HPDE6-E6E7 (cell line): ENCODE measurements around the gene ENTR1.
"Not testable (repeated sequence)": the region's sequence is repeated elsewhere in the genome, so short reads cannot be mapped to it uniquely, and the experiment has no call there.

Experiments
- DNase-seq: peaks from one replicate; pipeline ENCODE4 v3.0.0; 2011; ENCODE audit warnings: missing footprints; ENCODE audit errors: extremely low spot score

Gene ENTR1

DNA sequence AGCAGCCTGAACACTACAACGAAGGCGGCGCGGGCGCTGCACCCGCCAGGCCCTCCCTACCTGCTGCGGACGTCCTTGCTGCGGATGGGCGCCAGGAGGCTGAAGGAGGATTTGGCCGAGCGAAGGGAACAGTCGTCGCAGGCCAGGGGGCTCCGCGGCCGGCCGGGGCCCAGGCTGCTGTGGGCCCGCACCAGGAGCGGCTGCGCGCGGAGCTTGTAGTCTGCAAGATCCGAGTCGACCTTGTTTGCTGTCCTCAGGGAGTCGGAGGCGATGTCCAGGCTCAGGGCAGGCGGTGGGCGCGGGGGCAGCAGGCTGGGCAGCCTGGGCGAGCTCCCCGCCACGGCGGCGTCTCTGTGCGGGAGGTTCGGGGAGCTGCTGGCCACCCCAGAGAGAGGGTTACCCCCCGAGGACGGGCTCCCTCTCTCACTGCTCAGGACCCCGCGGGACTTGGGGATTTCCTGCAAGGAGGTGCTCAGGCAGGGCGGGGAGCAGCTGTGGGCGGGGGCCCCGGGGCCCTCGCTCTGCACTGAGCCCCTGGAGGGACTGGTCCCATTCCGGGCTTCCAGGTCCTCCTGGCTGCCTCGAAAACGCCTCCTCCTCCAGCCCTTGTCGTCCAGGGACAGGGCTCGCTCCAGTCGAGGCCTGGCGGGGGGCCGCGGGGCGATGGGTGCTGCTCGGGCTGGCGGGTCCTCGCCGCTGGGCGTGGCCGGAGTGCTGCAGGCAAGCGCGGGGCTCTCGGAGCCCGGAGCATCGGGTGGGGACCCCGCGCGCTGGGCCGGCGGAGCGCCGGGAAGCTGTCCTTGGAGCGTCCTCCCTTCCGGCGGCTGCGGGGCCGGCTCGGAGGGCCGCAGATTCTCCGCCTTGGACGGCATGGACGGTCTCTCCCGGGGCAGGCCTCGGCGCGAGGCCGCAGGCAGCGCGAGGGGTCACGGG, 28.4 kb upstream of the ENTR1 start:
- DNase-seq, result peak; percentile 29

DNA sequence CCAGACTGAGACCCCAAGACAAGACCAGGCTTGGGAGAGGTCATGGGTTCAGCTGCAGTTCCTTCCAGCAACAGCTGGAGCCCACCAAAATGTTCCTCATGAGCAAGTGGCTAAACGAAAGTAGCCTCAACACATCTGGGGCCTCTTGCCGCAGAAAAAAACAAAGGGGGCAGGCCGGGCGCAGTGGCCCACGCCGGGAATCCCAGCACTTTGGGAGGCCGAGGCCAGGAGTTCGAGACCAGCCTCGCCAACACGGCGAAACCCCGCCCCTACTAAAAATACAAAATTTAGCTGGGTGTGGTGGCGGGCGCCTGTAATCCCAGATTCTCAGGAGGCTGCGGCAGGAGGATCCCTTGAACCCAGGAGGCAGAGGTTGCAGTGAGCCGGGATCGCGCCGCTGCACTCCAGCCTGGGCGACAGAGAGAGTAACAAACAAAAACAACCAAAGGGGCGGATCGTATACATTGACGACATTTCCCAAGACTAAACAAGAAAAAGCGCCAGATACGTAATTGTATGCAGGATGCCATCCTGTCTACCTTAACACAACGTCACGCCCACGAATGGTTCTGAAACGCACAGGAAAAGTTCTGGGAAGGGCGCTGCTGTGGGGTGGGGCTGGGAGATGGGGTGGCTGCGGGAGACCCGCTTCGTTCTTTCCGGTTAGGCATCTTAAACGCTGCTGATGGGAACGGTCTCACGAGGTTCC, 27.6 kb upstream of the ENTR1 start:
- no peak for DNase-seq

DNA sequence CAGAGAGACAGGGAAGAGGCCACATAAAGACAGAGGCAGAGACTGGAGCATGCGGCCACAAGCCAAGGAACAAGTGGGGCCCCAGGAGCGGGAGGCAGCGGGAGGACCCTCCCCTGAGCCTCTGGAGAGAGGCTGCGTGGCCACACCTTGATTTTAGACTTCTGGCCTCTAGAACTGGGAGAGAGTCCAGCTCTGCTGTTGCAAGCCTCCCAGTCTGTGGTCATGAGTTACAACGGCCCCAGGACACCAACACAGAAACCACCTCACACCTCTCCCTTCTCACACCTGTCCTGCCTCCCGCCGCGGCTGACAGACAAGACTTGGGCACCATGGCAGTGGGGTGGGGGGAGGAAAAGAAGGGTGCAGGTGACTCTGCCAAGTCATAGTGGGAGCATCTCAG, 27.0 kb upstream of the ENTR1 start:
- DNase-seq, result no peak

DNA sequence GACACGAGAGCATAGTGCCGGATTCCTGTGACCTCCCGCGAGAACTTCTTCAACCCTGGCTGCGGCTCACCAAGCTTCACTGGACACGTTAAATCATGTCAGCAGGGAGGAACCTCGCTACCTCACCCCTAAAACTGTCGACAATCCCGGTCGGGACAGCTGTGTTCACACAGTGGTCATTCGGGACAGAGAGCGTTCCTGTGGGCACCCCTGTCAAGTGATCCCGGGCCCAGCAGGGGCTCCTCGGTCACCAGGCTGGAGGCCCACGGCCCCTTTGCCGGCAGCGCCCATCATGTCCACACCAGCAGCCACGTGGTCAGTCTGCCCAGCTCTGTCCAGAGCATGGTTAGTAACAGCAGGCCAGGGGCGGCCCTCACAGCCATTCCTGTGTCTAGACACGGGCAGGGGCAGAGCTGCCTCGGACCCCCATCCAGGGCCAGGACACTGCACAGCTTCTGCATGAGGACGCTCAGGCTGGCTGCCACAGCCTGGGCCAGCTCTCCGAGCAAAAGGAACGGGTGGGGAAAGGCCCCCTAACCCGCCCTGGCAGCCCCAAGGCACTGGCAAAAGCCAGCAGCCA, 25.7 kb upstream of the ENTR1 start:
- DNase-seq, result no peak

DNA sequence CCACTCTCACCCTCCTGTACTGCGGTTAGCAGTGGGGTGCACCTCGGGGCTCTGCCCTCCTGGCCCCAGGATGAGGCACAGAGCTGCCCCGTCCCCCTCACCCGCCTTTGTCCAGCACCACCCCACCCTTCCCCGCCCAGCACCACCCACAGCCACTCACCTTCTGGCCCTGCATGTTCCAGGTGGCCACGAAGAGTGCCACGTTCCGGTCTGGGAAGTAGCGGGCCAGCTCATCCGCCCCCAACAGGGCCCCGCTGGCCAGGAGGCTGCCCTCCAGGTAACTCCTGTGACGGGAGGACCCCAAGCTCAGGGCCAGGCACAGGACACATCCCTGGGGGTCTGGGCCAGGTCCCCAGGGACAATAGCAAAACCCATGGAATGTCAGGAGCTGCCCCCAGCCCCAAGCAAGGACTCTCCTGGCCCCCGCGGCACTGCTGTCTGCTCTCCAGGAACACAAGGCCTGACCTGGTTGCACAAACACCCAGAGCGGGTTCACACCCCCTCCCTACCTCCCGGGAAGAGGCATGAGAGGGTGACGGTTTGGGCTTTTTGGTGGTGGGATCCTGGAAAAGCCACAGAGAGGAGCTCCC, 24.3 kb upstream of the ENTR1 start:
- DNase-seq, result no peak

DNA sequence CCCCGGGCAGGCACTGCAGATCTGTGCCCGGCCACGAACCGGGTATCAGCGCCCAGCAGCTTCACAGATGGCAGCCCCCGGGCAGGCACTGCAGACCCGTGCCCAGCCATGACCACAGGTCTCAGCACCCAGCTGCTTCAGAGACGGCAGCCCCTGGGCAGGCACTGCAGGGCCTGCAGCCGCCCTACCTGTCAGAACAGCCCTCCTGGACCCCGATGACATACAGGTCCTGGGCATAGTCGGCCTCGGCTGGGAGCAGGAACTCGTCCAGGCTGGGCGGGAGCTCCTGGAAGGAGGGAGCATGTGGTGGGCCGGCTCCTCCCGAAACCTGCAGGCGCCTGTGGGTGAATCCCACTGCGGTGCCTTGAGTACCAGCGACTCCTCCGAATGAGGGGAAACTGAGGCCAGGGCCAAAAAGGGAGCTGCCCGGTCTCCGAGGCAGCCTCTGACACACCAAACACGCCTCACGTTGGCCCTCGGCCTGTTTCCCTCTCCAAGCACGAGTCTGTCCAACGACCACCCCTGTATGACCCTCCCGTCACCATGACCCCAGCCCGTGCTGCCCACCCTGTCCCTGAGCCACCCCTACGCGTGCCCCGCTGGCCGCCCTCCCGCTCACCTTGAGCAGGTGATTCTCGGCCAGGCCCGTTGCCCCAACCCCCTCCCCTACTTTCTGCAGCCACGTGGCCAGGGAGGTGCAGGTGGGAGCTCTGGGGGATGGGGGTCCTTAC, 23.6 kb upstream of the ENTR1 start:
- DNase-seq, result no peak

DNA sequence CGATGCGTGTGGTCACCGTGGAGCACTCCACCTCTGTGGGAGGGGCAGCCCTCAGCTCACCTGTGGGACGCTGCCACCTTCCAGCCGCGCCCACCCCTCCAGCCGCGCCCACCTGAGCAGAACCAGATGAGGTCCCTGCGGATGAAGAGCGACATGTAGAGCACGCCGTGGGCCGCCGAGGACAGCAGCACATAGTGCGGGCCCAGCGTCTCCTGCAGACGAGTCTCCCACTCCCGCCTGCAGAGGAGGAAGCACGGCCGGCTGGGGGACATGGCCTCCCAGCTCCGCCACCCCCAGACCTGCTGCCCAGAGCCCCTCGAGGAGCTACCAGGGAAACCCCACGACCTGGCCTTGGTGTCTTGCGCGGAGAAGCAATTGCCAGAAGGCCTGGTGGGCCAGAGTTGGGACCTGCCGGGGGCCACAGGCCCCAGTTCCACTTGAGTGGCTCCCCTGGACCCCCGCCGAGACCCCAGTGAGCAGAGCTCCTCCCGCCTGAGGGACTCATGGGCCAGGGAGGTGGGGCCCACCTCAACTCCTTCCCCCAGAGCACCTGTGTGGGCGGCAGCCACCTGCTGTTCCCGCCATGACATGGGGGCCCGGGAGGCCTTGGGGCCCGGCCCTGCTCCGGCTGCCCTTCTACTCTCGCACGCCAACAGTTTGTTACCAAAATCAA, 22.8 kb upstream of the ENTR1 start:
- DNase-seq, result no peak

DNA sequence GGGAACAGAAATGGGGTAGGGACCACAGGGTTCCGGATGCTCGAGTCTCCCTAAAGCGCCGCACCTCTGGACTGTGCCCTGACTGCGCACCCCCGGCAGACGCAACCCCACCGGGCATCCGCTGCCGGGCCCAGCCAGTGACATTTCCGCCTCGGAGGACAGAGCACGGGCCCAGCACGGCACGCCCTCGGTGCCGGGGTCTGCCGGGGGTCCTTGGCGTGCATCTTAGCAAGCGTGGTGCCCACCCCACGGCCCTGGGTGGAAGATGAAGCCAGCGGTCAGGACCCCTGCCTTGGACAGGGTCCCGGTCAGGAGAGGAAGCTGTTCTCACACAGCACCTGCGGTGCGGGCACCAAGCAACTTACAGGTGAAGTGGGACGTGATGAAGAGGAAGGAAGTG, 22.2 kb upstream of the ENTR1 start:
- DNase-seq, result no peak

DNA sequence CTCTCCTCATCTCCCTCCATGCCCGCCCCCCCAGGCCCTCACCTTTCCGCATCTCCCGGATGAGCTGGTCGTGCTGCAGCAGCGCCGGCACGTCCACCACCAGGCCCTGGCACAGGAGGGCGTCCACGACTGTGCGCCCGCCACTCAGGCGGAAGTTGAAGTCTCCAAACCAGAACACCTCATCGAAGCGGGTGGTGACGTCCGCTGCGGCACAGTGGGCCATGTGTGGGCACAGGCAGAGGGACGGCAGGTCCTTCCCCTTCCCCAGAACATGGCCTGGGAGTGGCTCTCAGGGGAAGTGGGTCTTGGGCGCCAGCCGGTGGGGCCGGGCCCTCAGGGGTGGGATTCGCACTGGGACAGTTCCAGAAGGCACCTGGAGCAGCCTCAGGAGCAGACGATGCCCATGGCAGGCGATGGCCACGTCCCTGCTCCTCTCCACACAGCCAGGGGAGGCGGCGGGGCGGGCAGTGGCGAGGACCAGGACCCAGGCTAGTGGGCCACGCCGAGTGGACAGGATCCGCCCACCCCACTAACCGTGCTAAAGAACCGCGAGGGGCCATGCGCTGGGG, 21.5 kb upstream of the ENTR1 start:
- no peak for DNase-seq

DNA sequence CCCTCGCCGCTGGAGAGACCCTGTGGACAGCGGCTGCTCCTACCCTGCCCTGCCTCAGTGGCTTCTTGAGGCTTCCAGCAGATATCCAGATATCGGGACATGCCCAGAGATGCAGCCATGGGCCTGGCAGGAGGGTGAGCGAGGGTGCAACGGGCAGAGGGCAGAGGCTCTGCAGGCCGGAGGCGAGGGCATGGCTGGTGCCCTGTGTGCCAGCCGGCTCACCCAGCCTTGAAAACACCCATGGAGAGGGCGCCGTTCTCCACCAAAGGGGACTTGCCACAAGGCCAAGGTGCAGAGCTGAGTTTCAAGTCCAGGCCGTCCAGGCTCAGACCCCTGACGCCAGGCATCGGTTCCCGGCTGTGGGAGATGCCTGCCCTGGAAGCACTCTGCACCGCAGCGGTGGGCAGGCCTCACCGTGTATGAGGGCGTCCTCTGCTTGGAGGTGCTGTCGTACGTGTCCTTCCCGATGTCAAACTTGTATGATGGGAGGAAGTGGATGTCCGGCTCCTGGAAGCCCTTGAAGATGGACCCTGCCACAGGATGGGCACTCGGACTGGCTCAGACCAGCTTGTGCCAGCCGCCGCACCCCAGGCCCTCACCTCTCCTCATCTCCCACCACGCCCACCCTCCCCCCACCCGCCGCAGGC, 20.3 kb upstream of the ENTR1 start:
- DNase-seq, result no peak

DNA sequence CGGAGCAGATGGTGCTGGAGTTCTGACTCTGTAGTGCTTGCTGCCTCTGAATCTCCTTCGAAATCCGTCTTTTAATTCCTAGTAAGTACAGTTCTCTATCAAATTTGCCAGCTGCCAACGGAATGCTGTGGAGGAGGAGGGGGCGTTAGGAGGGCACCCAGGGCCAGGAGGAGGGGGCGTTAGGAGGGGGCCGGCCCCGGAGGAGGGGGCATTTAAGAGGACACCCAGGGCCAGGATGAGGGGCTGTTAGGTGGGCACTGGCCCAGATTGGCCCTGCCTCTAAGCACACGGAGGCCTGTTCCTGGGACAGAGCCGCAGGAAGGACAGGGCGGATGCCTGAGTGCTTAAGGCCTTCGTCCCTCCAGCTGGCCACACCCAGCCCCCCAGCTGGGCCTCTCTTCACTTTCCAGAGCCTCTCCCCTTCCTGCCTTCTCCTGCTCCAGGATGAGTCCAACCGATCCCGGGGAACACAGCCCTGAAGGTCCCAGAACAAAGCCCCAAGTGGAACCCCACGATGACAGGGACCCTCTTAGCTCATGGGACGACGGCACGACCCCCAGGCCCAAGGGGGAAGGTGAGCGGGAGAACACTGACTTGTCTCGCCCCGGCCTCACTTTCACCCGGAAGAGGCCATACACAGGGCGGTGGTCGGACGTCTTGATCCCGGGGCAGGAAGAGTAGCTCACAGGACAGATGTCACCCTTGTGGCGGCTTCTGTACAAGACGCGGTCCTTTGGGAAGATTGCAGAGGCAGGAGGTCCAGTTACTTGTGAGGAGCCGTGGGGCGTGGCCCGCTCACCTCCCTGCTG, 19.5 kb upstream of the ENTR1 start:
- no peak for DNase-seq

DNA sequence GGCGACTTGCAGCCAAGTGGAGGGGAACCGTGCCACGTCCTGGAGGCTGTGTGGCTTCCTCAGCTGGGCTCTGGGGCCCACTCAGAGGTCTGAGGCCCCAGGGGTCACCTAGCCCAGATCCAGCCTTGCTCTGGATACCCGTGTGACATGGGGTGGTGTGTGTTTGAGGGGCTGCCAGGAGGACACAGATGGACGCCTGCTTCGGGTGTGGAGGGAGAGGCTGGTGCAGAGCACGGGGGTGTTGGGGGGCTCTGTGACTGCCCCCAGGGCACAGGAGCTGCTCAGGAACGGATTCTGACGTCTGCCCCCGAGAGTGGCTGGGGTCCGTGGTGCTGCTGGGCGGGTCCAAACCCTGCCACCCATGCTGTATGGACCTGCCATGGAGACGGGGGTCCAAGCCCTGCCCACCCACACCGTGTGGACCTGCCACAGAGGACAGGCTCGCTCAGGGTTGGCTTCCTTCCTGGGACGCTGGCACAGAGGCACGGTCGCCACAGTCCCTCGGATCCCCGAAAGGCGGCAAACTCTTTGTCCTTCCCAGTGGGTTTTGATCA, 18.7 kb upstream of the ENTR1 start:
- no peak for DNase-seq

DNA sequence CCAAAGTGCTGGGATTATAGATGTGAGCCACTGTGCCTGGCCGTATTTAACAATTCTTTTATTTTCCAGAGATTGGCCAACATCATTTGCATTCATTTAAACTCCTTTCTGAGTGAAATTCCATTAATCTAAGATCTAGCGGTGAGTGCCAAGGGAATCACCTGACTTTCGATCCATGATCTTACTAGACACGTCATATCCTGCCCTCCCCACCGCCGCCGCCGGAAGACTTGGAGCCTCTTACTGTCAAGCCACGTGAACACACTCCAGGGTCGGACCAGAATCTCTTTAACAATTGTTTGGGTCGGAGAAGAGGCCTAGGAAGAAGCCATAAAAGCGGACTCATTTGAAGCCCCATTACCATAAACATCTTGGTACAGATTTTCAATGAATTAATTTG, 16.4 kb upstream of the ENTR1 start:
- DNase-seq, result no peak

DNA sequence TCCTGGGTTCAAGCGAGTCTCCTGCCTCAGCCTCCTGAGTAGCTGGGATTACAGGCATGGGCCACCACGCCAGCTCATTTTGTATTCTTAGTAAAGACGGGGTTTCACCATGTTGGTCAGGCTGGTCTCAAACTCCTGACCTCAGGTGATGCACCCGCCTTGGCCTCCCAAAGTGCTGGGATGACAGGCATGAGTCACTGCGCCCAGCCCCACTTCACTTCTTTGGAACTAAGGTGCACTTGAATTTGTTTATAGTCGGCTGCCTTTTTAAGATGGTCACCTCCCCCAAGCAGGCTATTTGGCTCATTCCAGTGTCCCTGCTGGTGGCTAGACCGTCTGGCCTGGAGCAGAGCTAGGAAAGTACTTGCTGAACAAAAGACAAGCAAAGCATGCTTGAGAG, 15.0 kb upstream of the ENTR1 start:
- DNase-seq, result not testable (repeated sequence)

DNA sequence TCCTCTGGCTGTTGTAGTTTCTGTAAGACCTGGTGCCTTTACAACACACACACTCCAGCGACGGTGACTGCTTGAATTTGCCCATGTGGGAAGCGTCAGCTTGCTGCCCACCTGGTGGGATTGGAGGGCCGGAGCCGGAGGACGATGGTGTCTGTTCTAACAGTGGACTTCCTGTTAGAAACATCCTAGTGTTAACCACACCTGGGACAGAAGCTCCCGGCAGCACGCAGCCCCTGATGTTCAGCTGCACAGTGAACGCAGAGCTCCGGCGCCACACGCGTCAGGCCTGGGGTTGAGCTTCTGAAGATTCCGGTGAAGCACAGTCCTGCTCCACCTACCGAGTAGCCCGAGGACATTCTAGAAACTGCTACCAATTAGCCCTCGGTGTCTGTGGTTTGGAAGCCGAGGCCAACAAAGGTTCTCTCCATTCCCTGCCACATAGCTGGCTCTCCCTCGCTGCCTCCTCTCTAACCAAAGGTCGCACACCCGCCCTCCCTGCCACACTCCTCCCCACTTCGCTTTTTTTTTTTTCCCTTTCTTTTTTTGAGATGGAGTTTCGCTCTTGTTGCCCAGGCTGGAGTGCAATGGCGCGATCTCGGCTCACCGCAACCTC, 14.4 kb upstream of the ENTR1 start:
- no peak for DNase-seq

DNA sequence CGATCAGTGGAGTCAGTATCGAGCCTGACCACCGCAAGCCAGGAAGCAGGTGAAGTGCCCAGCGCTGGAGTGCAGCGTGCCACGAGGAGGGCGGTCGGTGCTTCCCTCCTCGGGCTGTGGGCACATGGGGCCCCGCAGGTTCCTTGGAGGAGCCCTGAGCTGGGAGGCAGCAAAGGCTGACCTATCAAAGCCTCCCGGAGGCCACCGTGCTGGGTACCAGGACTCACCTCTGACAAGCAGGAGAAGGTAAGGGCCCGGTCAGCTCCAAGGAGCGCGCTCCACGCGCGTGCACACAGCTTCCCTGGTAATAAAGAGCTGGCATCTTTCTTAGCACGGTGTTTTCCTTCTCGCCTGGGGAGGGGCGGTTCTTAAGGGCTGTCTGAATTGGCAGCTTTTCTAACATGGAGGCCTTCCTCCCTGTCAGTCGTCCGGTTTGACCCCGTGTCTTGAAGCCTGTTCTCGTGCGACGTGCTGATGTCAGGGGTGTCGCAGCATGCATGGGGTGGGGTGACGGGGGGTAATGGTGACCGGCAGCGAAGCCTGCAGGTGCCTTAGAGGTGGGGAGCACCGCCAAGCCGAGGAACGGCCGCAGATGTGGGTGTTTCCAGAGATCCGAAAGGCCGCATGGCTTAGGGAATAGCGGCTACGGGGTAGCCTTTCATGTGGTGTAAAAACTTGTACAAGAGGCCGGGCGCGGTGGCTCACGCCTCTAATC, 13.2 kb upstream of the ENTR1 start:
- no peak for DNase-seq

DNA sequence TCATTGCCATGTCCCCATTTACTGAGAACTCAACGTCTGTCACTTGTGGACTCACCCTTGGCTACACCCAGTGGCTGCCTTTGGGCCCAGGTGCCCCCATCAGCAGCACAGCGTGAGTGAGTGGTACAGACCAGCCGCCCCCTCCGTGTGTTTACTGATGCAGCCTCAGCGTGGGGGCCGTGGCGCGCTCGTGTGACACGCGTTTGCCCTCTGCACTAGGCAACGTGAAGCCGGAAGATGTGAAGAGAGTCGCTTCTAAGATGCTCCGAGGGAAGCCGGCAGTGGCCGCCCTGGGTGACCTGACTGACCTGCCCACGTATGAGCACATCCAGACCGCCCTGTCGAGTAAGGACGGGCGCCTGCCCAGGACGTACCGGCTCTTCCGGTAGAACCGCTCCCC, 12.5 kb upstream of the ENTR1 start:
- no peak for DNase-seq

DNA sequence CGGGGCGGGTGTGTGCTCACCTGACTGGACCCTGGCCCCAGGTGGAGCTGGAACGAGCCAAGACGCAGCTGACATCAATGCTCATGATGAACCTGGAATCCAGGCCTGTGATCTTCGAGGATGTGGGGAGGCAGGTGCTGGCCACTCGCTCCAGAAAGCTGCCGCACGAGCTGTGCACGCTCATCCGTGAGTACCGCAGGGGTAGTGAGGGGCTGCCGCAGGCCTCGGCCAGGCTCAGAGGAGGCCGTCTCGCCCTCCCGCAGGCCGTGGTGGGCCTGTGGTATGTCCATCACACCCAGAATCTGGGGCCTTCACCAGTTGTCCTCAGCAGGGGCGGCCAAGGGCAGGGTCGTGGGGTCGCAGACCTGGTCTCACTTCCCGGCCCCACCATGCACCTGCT, 11.4 kb upstream of the ENTR1 start:
- DNase-seq, result no peak
